ENCODE data around the gene MYO1G. TPM values are rescaled to one million over a fixed set of nuclear protein-coding genes. Genes with fewer than 3 reads are reported as not detected.

MYO1G gene
- total and polyA plus RNA-seq, 8 donors: 1.7 to 16.7 (median 3.3) TPM

DNA sequence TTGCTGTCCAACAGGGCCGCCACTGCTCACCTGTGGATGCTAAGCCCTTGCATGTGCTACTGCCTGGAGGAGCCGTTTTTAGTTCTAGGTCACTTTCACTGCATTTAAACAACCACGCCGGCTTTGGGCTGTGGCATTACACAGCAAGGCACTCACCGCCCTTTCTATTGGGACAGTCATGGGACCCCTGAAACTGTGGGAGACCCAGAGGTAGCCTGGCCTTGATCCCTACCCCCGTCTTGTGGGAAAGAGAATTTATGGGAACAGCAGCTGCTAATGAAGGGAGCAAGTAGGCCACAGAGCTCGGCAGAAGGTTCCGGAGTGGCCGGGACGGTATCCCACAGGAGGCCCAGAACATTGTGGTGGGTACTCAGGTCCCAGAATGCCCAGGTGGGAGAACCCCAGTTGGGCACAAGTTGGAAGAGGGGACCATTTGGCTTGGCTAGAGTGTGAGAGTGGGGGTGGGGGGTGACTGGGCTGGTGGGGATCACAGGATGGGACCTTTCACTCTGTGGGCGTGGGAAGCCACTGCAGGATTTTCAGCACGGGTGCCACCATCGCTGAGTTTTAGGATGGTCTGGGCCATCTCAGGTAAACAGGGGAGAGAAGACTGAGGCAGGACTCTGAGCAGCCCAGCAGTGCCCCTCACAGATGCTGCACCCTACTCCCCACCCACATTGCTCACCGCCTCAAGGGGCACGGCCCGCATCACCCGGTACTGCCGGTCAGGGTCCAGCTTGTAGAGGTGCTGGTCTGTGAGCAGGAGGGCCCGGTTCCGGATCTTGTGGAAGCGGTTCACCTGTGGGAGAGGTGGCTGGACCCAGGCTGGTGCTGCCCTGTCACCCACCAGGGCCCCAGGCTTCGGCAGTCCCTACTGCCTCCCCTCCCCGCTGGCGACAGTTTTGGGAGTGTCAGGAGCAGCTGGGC is 15.2 kb downstream of the MYO1G start:
- peak overlapping the region in 3 of 4 donors; percentile 45 to 57 (median 46) for H3K4me3 ChIP-seq
- peaks cover 11 to 14% (median 13%) of the 10 kb centered on the region in 4 donors for H3K4me1 ChIP-seq
- TF ChIP-seq EP300 (IDR thresholded peaks at IDR 0.05) (no peak), POLR2A (IDR thresholded peaks at IDR 0.05) (no peak), CTCF (IDR thresholded peaks at IDR 0.05) (no peak), POLR2AphosphoS5 (IDR thresholded peaks at IDR 0.05) (no peak)
- intact Hi-C loops (cut with DNase I; ENCODE audit: low total_unique reads): no loop called here
- H3K9me3 ChIP-seq: no peaks in the 10 kb centered on the region
- no peak overlapping the region for H3K27ac ChIP-seq
- H3K36me3 ChIP-seq: peaks cover 0 to 3% (median 0%) of the 10 kb centered on the region in 4 donors
- H3K27me3 ChIP-seq: peaks cover 0 to 19% (median 16%) of the 10 kb centered on the region in 3 donors
- WGBS, 5 donors: 84 to 93% (median 91%) methylated on average over 14 to 24 of the region's 24 CpGs
- DNase-seq: peak in 1 of 2 donors; percentile 5

GRCh38 chr7:44962483-44963251 is 16.1 kb downstream of the MYO1G start:
- 14 to 29% (median 19%) methylated on average over 39 to 76 of the region's 76 CpGs for WGBS, 5 donors
- no peak overlapping the region for H3K27ac ChIP-seq
- no peaks in the 10 kb centered on the region for H3K9me3 ChIP-seq
- DNase-seq: peak; percentile 36 to 84
- peaks cover 0 to 3% (median 0%) of the 10 kb centered on the region in 4 donors for H3K36me3 ChIP-seq
- TF ChIP-seq CTCF (IDR thresholded peaks at IDR 0.05): no peak
- TF ChIP-seq POLR2A (IDR thresholded peaks at IDR 0.05): no peak
- TF ChIP-seq EP300 (IDR thresholded peaks at IDR 0.05): no peak
- no peak for TF ChIP-seq POLR2AphosphoS5 (IDR thresholded peaks at IDR 0.05)
- H3K4me3 ChIP-seq: peak overlapping the region; percentile 44 to 57 (median 46)
- H3K27me3 ChIP-seq: peaks cover 0 to 19% (median 16%) of the 10 kb centered on the region in 3 donors
- H3K4me1 ChIP-seq: peaks cover 11 to 14% (median 13%) of the 10 kb centered on the region in 4 donors
- intact Hi-C loops (cut with DNase I; ENCODE audit: low total_unique reads): no loop called here

GRCh38 chr7:44961844-44962482 is 16.9 kb downstream of the MYO1G start:
- Histone ChIP-seq H3K4me1 (peaks cover 11 to 14% (median 13%) of the 10 kb centered on the region in 4 donors), H3K9me3 (no peaks in the 10 kb centered on the region), H3K4me3 (peak overlapping the region; percentile 44 to 57 (median 46)), H3K27me3 (peaks cover 0 to 19% (median 16%) of the 10 kb centered on the region in 3 donors), H3K36me3 (peaks cover 0 to 3% (median 0%) of the 10 kb centered on the region in 4 donors), H3K27ac (no peak overlapping the region)
- WGBS, 5 donors: 56 to 64% (median 62%) methylated on average over 8 to 16 of the region's 16 CpGs
- TF ChIP-seq EP300 (IDR thresholded peaks at IDR 0.05) (no peak), CTCF (IDR thresholded peaks at IDR 0.05) (no peak), POLR2AphosphoS5 (IDR thresholded peaks at IDR 0.05) (no peak), POLR2A (IDR thresholded peaks at IDR 0.05) (no peak)
- intact Hi-C loops (cut with DNase I; ENCODE audit: low total_unique reads): no loop called here
- no peak for DNase-seq
